Neural crest cell (in vitro differentiated cells): ENCODE measurements around the gene TMTC1. TPM values are rescaled to one million over a fixed set of nuclear protein-coding genes. Genes with fewer than 3 reads are reported as not detected.
A peak's percentile ranks its signal among the peaks of the same experiment; 100 is the strongest.

ENCODE experiments used
- DNase-seq: peaks from one replicate; pipeline ENCODE4 v3.0.0; 2021; ENCODE audit warnings: low read depth, mixed read lengths, low spot score
- H3K27ac Mint-ChIP-seq: one replicate; pipeline ENCODE4 v1.8.0; 2021; ENCODE audit warnings: mild to moderate bottlenecking, mixed read lengths; ENCODE audit not compliant: unreplicated experiment
- H3K27me3 Mint-ChIP-seq: 2 replicates; pipeline ENCODE4 v1.8.0; 2021; ENCODE audit warnings: low read depth, mild to moderate bottlenecking, mixed read lengths
- H3K36me3 Mint-ChIP-seq: 2 replicates; pipeline ENCODE4 v1.8.0; 2021; ENCODE audit warnings: low read depth, mild to moderate bottlenecking, mixed read lengths
- H3K4me1 Mint-ChIP-seq: 2 replicates; pipeline ENCODE4 v1.8.0; 2021; ENCODE audit warnings: mixed read lengths
- H3K4me3 Mint-ChIP-seq: one replicate; pipeline ENCODE4 v1.8.0; 2021; ENCODE audit warnings: mild to moderate bottlenecking, mixed read lengths
- H3K9me3 Mint-ChIP-seq: 2 replicates; pipeline ENCODE4 v1.8.0; 2021; ENCODE audit warnings: mixed read lengths
- total RNA-seq: library from RNA; stranded (reverse); gene quantifications from 2 replicates; pipeline ENCODE4 v1.2.1, GENCODE V29; 2021
- TF ChIP-seq, protein P1 (sequence below): fragments of 200-600 bp; sonication (generic); conservative IDR thresholded peaks from 2 replicates; pipeline ENCODE4 v1.5.0; 2021; ENCODE audit warnings: antibody characterized with exemption, mild to moderate bottlenecking

TMTC1 gene
- total RNA-seq, 1 donor from 2014 or later = 13.1 TPM

DNA sequence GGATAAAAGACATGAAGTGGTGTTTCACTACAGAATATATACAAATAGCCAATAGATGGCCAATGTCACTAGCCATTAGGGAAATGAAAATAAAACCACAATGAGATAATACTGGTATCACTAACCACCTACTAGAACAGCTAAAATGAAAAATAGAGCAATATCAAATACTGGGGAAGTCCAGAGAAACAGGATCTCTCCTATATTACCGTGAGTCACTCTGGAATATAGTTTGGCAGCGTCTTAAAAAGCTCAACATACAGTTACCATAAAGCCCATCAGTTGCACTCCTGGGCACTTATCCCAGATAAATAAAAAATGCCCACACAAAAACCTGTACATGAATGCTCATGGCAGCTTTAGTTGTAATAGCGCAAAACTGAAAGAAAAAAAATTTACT is 101.7 kb downstream of the TMTC1 start:
- Mint-ChIP-seq H3K27me3 (no peaks in the 10 kb centered on the region), H3K4me1 (no peaks in the 10 kb centered on the region), H3K9me3 (no peaks in the 10 kb centered on the region), H3K4me3 (no peak overlapping the region), H3K27ac (no peak overlapping the region), H3K36me3 (no peaks in the 10 kb centered on the region)
- TF ChIP-seq, protein P1, sequence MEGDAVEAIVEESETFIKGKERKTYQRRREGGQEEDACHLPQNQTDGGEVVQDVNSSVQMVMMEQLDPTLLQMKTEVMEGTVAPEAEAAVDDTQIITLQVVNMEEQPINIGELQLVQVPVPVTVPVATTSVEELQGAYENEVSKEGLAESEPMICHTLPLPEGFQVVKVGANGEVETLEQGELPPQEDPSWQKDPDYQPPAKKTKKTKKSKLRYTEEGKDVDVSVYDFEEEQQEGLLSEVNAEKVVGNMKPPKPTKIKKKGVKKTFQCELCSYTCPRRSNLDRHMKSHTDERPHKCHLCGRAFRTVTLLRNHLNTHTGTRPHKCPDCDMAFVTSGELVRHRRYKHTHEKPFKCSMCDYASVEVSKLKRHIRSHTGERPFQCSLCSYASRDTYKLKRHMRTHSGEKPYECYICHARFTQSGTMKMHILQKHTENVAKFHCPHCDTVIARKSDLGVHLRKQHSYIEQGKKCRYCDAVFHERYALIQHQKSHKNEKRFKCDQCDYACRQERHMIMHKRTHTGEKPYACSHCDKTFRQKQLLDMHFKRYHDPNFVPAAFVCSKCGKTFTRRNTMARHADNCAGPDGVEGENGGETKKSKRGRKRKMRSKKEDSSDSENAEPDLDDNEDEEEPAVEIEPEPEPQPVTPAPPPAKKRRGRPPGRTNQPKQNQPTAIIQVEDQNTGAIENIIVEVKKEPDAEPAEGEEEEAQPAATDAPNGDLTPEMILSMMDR = no peak
- DNase-seq = no peak

DNA sequence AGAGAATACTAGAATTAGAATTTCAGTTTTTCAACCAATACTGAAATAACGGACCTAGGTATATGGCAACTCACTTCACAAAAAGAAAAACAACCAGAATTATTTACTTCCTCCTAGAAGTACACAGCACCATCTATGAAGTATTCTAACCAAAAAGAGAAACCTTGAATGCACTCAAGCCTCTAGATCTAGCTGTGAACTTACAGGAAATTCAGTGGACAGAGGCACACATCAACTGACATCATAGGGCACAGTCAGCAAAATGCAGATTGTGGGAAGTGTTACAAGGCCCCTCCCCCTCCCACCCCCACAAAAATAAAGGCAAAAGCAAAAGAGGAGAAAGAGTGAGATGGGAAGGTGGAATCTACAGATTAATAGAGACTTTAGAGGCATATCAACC is 102.4 kb downstream of the TMTC1 start:
- Mint-ChIP-seq H3K36me3 (no peaks in the 10 kb centered on the region), H3K27me3 (no peaks in the 10 kb centered on the region), H3K4me1 (no peaks in the 10 kb centered on the region), H3K4me3 (no peak overlapping the region), H3K9me3 (no peaks in the 10 kb centered on the region), H3K27ac (no peak overlapping the region)
- no peak for DNase-seq
- TF ChIP-seq, protein P1 = no peak

DNA sequence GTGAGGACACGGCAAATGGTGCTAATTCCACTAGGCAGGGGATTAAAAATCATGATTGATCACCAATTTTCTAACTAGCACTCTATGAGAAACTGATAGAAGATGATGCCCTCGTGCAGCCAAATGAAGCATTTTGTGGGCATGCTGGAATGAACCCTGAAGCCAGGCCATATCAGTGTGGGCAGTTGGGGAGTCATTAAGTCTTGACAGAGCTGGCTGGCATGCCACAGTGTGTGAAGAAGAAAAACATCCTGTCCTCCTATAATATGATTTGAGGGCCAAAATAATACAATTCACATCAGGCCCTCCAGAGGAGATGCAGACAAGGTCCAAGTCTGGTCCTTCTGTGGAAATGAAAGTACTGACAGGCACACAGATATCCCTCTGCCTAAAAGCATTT is 107.1 kb downstream of the TMTC1 start:
- TF ChIP-seq, protein P1 = no peak
- Mint-ChIP-seq H3K27me3 (no peaks in the 10 kb centered on the region), H3K9me3 (no peaks in the 10 kb centered on the region), H3K4me3 (no peak overlapping the region), H3K36me3 (no peaks in the 10 kb centered on the region), H3K27ac (peak overlapping the region; percentile 67), H3K4me1 (peaks cover 5% of the 10 kb centered on the region)
- no peak for DNase-seq

DNA sequence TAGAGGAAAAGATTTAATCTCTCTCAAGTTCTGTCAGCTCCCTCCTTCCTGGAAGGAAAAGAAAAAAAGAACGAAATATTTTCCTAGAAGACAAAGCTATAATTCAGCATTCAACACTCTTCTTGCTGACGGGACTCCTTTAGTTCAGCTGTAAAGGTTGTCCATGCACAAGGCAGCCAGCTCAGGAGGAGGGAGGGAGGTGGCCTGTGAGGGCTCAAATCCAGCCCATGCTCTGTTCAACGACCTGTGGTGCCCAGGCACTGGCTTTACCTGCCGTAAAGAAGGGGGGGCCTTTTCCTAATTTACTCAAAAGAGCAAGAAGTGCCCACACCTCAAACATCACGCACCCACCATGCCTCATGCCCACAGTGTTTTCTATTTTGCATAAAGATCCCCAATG is 109.3 kb downstream of the TMTC1 start:
- no peak for DNase-seq
- no peaks in the 10 kb centered on the region for H3K9me3 Mint-ChIP-seq
- no peaks in the 10 kb centered on the region for H3K27me3 Mint-ChIP-seq
- no peak overlapping the region for H3K4me3 Mint-ChIP-seq
- H3K27ac Mint-ChIP-seq = no peak overlapping the region
- H3K36me3 Mint-ChIP-seq = no peaks in the 10 kb centered on the region
- TF ChIP-seq, protein P1 = no peak
- H3K4me1 Mint-ChIP-seq = peaks cover 7% of the 10 kb centered on the region

DNA sequence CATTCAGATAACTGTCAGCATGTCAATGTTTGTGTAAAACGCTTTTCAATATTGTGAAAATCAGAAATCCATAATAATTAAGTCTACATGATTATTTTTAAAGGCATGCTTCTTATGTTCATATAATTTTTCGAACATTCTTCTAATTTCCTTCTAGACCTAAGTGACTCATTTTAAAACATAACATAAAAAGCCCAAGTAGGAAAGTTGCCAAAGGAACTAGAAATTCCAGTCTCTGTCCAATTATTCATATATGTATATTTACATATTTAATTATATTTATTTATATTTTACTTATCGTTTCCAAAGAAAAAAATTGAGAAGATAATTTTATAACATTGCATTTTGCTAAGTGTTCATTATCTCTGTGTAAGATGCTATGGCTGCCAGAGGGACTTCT is 110.4 kb downstream of the TMTC1 start:
- Mint-ChIP-seq H3K4me3 (no peak overlapping the region), H3K4me1 (peaks cover 7% of the 10 kb centered on the region), H3K27me3 (no peaks in the 10 kb centered on the region), H3K27ac (no peak overlapping the region), H3K36me3 (no peaks in the 10 kb centered on the region), H3K9me3 (no peaks in the 10 kb centered on the region)
- no peak for DNase-seq
- TF ChIP-seq, protein P1 = no peak

DNA sequence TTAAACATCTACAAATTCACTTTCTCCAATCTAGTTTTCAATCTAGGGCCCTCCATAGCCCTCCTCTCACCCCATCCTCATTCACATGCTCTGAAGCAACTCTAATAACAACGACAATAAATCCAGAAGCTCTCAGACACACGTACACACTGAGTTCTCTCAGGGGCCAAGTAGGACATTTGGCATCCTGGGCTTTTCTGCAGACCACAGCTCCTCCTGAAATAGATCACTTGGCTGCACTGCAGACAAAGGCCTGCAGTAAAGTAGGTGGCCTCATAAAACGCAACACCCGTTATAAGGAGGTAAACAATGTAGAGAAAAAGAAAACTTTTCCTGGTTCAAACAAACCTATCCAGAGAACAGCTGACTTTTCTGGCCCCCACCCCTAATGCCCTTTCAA is 111.2 kb downstream of the TMTC1 start:
- Mint-ChIP-seq H3K4me3 (no peak overlapping the region), H3K9me3 (no peaks in the 10 kb centered on the region), H3K27me3 (no peaks in the 10 kb centered on the region), H3K36me3 (no peaks in the 10 kb centered on the region), H3K27ac (no peak overlapping the region), H3K4me1 (peaks cover 13% of the 10 kb centered on the region)
- TF ChIP-seq, protein P1 = no peak
- no peak for DNase-seq
